WTC11 (cell line): ENCODE data around the gene CDHR5. TPM values are rescaled to one million over a fixed set of nuclear protein-coding genes. Genes with fewer than 3 reads are reported as not detected.
A peak's percentile ranks its signal among the peaks of the same experiment; 100 is the strongest.

ENCODE experiments used
- ATAC-seq: fragments of 200-7000 bp; cut with Tn5 transposase; 2 replicates; pipeline ENCODE4 v1.10.0; 2021; ENCODE audit warnings: mild to moderate bottlenecking, moderate library complexity
- CTCF ChIA-PET: fragments of 300-600 bp; sonication (Branson Sonifier 250); formaldehyde crosslinking; loops from one replicate; lab custom pipeline; 2021; ENCODE audit warnings: antibody characterized with exemption; lab: Charles Lee
- POLR2A ChIA-PET: fragments of 350-600 bp; sonication (Branson Sonifier 250); formaldehyde crosslinking; loops from one replicate; lab custom pipeline; 2021; ENCODE audit warnings: antibody characterized with exemption; lab: Charles Lee
- DNase-seq: peaks from one replicate; pipeline ENCODE4 v3.0.0; 2021; ENCODE audit warnings: low spot score
- H3K27ac Mint-ChIP-seq: 2 replicates; pipeline ENCODE4 v1.8.0; 2021; ENCODE audit warnings: mixed read lengths
- H3K27me3 Mint-ChIP-seq: 2 replicates; pipeline ENCODE4 v1.8.0; 2021; ENCODE audit warnings: low read depth, mild to moderate bottlenecking, moderate library complexity, mixed read lengths
- H3K36me3 Mint-ChIP-seq: 2 replicates; pipeline ENCODE4 v1.8.0; 2021; ENCODE audit warnings: mixed read lengths
- H3K4me1 Mint-ChIP-seq: 2 replicates; pipeline ENCODE4 v1.8.0; 2022; ENCODE audit warnings: mixed read lengths
- H3K4me3 Mint-ChIP-seq: 2 replicates; pipeline ENCODE4 v1.8.0; 2021; ENCODE audit warnings: mild to moderate bottlenecking, moderate library complexity, mixed read lengths
- H3K9me3 Mint-ChIP-seq: 2 replicates; pipeline ENCODE4 v1.8.0; 2021; ENCODE audit warnings: mixed read lengths
- AR ChIP-seq: fragments of 250-450 bp; sonication (Bioruptor Pico); IDR thresholded peaks from 2 replicates; pipeline ENCODE4 v1.9.0; 2021; ENCODE audit warnings: mild to moderate bottlenecking
- CTCF ChIP-seq: fragments of 200-600 bp; IDR thresholded peaks from 2 replicates; pipeline ENCODE4 v1.8.0; 2022; ENCODE audit warnings: antibody characterized with exemption
- ESRRA ChIP-seq: sonication (generic); formaldehyde crosslinking; IDR thresholded peaks from 2 replicates; pipeline ENCODE4 v1.8.1; 2022; ENCODE audit warnings: mild to moderate bottlenecking, missing genetic modification reagents, borderline replicate concordance
- ETV6 ChIP-seq: sonication (generic); formaldehyde crosslinking; IDR thresholded peaks from 2 replicates; pipeline ENCODE4 v1.8.1; 2022; ENCODE audit warnings: mild to moderate bottlenecking, missing genetic modification reagents
- GABPB1 ChIP-seq: sonication (generic); formaldehyde crosslinking; IDR thresholded peaks from 2 replicates; pipeline ENCODE4 v1.8.1; 2023; ENCODE audit warnings: mild to moderate bottlenecking, missing genetic modification reagents
- GTF2I ChIP-seq: fragments of 250-450 bp; sonication (Bioruptor Pico); conservative IDR thresholded peaks from 2 replicates; pipeline ENCODE4 v1.4.0; 2021; ENCODE audit warnings: mild to moderate bottlenecking
- HMGA2 ChIP-seq: fragments of 250-450 bp; sonication (Bioruptor Pico); IDR thresholded peaks from 2 replicates; pipeline ENCODE4 v1.4.0; 2021; ENCODE audit warnings: mild to moderate bottlenecking, moderate library complexity
- NFATC4 ChIP-seq: fragments of 250-450 bp; sonication (Bioruptor Pico); IDR thresholded peaks from 2 replicates; pipeline ENCODE4 v1.9.0; 2021; ENCODE audit warnings: mild to moderate bottlenecking
- NFE2L1 ChIP-seq: sonication (generic); formaldehyde crosslinking; IDR thresholded peaks from 2 replicates; pipeline ENCODE4 v1.8.1; 2023; ENCODE audit warnings: missing genetic modification reagents
- NFYB ChIP-seq: sonication (generic); formaldehyde crosslinking; conservative IDR thresholded peaks from 2 replicates; pipeline ENCODE4 v1.8.0; 2022; ENCODE audit warnings: low read depth, missing genetic modification reagents
- PRDM15 ChIP-seq: sonication (generic); formaldehyde crosslinking; IDR thresholded peaks from 2 replicates; pipeline ENCODE4 v1.8.0; 2022; ENCODE audit warnings: missing genetic modification reagents
- ZBTB43 ChIP-seq: sonication (generic); formaldehyde crosslinking; IDR thresholded peaks from 2 replicates; pipeline ENCODE4 v1.8.1; 2023; ENCODE audit warnings: mild to moderate bottlenecking, missing genetic modification reagents
- total RNA-seq: library from RNA; stranded (reverse); gene quantifications from 3 replicates; pipeline ENCODE4 v1.2.3, GENCODE V29; 2021

CDHR5 gene
- total RNA-seq, 1 experiment from 2014 or later: 0.26 TPM

- no peak for TF ChIP-seq PRDM15 (CRISPR knock-in tag)
Measured at GRCh38 chr11:581342-581741, 43.4 kb downstream of the CDHR5 start (continued).

GRCh38 chr11:579830-580601 lies 44.7 kb downstream of the CDHR5 start:
- CTCF ChIA-PET: no interaction called here
- H3K27me3 Mint-ChIP-seq: peaks cover 3% of the 10 kb centered on the region
- H3K27ac Mint-ChIP-seq: peak overlapping the region; percentile 88; the same call in 1 of the 2 replicates
- H3K9me3 Mint-ChIP-seq: no peaks in the 10 kb centered on the region
- TF ChIP-seq AR (CRISPR knock-in tag): no peak
- peak; percentile 43; the same call in 1 of the 2 replicates for TF ChIP-seq GABPB1 (CRISPR knock-in tag)
- TF ChIP-seq, all 79 proteins: peak for 1
- POLR2A ChIA-PET: interaction anchor here (0.7 kb wide), 1 partner anchor 9 kb away, joined by 3 read pairs; no protein-coding TSS in a partner anchor
- Mint-ChIP-seq H3K4me1 (peaks cover 19% of the 10 kb centered on the region), H3K4me3 (no peak overlapping the region), H3K36me3 (peaks cover 19% of the 10 kb centered on the region)
- ATAC-seq (no peak), DNase-seq (no peak)

GRCh38 chr11:578276-579035 lies 46.3 kb downstream of the CDHR5 start:
- H3K4me1 Mint-ChIP-seq: peaks cover 31% of the 10 kb centered on the region
- peaks cover 13% of the 10 kb centered on the region for H3K36me3 Mint-ChIP-seq
- peak overlapping the region; percentile 57; the same call in 1 of the 2 replicates for H3K27ac Mint-ChIP-seq
- no peaks in the 10 kb centered on the region for H3K9me3 Mint-ChIP-seq
- no peak for ATAC-seq
- POLR2A ChIA-PET: no interaction called here
- no peak for TF ChIP-seq NFATC4
- no peak for TF ChIP-seq ESRRA
- no peak for TF ChIP-seq NFE2L1
- TF ChIP-seq CTCF: no peak
- TF ChIP-seq ZBTB43 (CRISPR knock-in tag): no peak
- TF ChIP-seq NFYB (CRISPR knock-in tag): no peak
- no peak for TF ChIP-seq GTF2I
- no peak for TF ChIP-seq HMGA2
- no peak for TF ChIP-seq ETV6
- TF ChIP-seq, all 79 proteins: peak for 0
- no peak for DNase-seq
- H3K4me3 Mint-ChIP-seq: peak overlapping the region; percentile 90
- CTCF ChIA-PET: interaction anchor here (1.1 kb wide), 1 partner anchor 13 kb away, joined by 3 read pairs; no protein-coding TSS in a partner anchor
- peaks cover 18% of the 10 kb centered on the region for H3K27me3 Mint-ChIP-seq
